Gastrocnemius medialis (tissue), 4 donors: ENCODE measurements around the gene MTHFSD.

Experiments used
- CTCF ChIP-seq, 5 experiments: fragments of 450-650 bp in 3 of 5; fragments of 200-600 bp in 2 of 5; sonication (generic) in 2 of 5; IDR thresholded peaks in 4 of 5; conservative IDR thresholded peaks in 1 of 5; 1 replicate in 4 of 5; 2 replicates in 1 of 5; pipeline ENCODE4 v1.5.1; 2016 to 2019; ENCODE audit warnings: antibody characterized with exemption in 5 of 5, mild to moderate bottlenecking in 3 of 5, moderate library complexity in 3 of 5
- POLR2A ChIP-seq, 2 donors: fragments of 450-650 bp; IDR thresholded peaks; one replicate each; pipeline ENCODE4 v1.6.1; 2017; ENCODE audit warnings: antibody characterized with exemption in 2 of 2, mild to moderate bottlenecking in 2 of 2, moderate library complexity in 2 of 2

- TF ChIP-seq CTCF (IDR thresholded peaks at IDR 0.05 in 4 of 5, conservative IDR thresholded peaks at IDR 0.05 in 1 of 5) (no peak), POLR2A (IDR thresholded peaks at IDR 0.05) (no peak)
Observed at GRCh38 chr16:86499889-86500707, 54.9 kb downstream of the MTHFSD start.
